GM18505 (cell line): Measurements from ENCODE around the gene NEK11.

ENCODE experiments used
- ATAC-seq: cut with Tn5 transposase; IDR thresholded peaks from one replicate; pipeline ENCODE4 v1.9.1; 2021; ENCODE audit not compliant: unreplicated experiment
- POLR2A ChIP-seq: IDR thresholded peaks from 4 replicates; pipeline ENCODE4 v1.6.1; 2011; ENCODE audit warnings: borderline replicate concordance; ENCODE audit not compliant: insufficient read depth, insufficient read length; ENCODE audit errors: extremely low read depth

NEK11 gene

DNA sequence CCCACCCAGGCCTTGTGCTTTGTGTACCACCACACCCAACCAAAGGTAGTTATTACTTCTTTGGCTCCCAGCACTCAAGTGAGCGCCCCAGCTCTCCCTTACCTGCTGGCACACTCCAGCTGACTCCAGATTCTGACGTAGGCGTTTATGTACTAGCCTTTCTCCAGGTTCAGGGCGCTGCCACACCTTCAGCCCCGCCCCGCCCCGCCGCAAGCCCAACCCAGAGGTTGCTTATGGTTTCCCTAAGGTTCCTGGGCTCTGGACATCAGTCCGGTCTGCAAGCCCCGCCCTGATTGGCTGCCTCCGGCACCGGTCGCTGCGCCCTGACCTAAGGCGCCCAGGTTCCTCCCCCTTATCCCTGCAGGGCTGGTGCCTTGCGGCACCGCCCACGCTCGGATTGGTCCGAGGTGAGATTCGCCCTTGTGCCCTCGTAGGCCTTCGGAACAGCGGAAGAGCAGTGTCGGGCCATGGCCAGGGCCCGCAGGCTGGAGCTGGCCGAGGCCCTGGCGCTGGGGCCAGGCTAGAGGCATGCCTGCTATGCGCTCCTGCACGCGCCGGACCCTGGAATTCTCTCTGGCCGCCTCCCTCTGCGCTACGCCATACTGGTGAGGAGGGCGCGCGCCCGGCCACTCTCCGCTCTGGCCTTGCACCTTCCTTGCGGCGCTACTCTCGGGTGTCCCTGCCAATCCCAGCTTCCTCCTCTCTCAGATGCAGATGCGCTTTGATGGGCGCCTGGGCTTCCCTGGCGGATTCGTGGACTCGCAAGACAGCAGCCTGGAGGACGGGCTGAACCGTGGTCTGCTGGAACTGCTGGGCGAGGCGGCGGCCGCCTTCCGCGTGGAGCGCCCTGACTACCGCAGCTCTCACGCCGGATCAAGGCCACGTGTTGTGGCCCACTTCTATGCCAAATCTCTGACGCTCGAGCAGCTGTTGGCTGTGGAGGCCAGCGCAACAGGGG, 335.1 kb downstream of the NEK11 start:
- peak; percentile 51 for TF ChIP-seq POLR2A
- ATAC-seq = peak; percentile 96

DNA sequence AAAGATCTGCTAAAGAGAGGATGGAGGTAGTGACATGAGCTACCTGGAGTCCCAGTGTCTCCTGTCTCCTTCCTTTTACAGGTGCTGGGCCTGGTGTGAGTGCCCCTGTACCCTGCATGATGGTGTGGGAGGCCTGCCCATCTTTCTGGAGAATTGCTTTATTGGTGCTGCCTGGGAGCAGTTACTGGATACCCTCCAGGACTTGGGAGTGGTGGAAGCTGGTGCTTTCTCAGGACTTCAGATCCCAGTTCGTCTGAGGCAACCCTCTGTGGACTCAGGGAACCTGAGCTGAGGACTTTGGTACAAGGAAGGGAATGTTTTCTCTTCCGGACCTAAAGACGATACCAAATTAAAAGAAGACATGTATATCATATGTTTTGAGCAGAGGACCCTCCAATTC, 336.6 kb downstream of the NEK11 start:
- no peak for TF ChIP-seq POLR2A
- no peak for ATAC-seq

DNA sequence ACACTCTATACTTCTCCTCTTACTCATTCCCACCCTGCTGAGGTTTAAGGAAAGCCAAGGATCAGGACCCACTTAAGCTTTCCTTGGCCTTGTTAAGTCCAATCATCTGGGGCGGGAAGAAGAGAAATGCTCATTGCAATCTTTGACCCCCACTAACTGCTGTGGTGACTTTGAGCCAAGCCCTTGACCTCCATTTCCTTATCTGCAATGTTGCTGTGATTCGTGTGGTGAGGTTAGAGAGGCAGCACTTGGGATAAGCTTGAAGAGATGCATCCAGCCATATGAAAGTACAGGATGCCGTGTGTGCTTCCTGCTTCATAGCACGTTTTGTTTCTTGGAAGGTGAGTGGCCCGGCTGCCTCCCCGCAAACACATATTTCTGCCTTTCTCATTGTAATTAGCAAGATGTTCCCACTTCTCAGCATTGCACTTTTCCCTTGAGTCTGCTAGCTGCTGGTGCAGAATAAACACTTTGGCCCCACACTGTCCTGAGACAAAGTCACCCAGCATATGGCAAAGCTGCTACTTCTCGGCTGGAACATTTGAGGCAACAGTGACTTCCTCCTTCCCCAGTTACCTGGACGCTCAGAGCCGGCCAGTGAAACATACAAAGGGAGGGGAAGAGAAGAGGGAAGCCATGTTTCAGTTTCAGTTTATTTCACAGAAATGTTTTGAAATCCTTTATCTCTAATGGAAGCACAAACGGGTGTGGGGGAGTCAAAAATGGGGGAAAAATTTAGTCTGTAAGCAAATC, 344.4 kb downstream of the NEK11 start:
- TF ChIP-seq POLR2A = no peak
- ATAC-seq = no peak

DNA sequence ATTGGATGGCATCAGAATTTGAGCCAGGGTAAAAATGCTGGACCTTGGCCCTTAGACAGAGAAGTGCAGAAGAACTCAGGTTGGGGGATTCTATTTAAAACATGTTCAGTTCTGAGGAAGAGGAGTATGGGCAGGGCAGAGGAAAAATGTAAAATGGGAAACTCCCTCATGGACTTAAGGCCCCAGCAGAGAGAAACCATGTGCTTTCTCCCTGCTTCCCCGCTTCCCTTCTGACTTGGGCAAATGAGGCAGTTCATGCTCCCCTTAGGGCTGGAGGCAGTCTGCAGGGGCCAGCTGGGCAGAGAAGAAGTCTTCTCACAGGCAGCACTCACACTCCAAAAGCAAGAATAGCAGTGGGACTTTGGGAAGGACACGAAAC, 345.0 kb downstream of the NEK11 start:
- no peak for TF ChIP-seq POLR2A
- no peak for ATAC-seq

DNA sequence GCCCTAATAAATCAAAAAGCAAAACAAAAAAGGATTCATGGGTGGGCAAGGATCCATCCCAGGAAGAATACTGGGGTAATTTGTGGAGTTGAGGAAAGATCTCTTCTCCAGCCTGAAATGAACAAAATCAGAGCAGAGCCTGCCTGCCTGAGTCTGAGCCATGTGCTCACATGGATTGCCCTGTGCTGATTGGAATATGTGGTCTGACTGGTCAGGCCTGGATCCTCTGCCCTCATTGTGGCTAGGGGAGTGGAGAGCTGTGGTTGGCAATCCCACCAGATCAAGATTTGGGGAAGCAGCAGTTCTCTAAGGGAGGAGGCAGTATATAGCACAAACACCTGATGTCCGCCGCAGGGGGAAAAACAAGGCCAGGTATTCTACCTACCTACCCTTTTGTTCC, 348.1 kb downstream of the NEK11 start:
- no peak for TF ChIP-seq POLR2A
- ATAC-seq = no peak

DNA sequence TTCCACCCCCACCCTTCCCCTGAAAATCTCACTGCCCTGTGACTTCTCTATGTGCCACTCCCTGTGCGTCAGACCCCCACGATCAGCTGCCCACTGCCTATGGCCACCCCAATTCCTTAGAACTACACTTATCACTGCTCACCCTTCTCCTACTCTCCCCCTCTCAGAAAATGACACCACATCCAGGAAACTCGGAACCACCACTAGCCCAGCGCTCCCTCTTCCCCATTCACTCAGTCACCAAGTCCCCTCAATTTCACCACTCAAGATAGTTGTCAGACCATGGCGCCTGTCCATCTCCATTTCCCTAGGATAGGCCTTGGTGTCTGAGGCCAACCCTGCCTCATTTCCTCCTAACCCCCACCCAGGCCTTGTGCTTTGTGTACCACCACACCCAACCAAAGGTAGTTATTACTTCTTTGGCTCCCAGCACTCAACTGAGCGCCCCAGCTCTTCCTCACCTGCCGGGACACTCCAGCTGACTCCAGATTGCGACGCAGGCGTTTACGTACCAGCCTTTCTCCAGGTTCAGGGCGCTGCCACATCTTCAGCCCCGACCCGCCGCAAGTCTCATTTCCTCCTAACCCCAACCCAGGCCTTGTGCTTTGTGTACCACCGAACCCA, 354.3 kb downstream of the NEK11 start:
- ATAC-seq = peak; percentile 21

DNA sequence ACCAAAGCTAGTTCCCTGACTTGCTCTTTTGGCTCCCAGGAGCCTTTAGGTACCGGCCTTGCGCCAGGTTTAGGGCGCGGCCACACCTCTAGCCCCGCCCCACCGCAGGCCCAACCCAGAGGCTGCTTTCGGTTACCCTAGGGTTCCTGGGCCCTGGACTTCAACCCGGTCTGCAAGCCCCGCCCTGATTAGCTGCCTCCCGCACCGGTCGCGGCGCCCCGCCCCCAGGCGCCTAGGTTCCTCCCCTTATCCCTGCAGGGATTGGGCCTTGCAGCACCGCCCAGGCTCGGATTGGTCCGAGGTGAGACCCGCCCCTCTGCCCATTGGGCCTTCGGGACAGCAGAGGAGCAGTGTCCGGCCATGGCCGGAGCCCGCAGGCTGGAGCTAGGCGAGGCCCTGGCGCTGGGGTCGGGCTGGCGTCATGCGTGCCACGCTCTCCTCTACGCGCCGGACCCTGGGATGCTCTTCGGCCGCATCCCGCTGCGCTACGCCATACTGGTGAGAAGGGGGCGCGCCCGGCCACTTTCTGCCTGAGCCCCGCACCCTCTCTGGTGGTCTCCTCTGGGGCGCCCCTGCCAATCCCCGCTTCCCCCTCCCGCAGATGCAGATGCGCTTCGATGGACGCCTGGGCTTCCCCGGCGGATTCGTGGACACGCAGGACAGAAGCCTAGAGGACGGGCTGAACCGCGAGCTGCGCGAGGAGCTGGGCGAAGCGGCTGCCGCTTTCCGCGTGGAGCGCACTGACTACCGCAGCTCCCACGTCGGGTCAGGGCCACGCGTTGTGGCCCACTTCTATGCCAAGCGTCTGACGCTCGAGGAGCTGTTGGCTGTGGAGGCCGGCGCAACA, 355.0 kb downstream of the NEK11 start, which contains the start of gene NUDT16:
Gene NUDT16, plus strand, starts transcription at position 330 of the 847 bp plus-strand sequence. Its CDS starts 31 bp downstream, at position 361.
- ATAC-seq = peak; percentile 99
- TF ChIP-seq POLR2A = peak; percentile 87

DNA sequence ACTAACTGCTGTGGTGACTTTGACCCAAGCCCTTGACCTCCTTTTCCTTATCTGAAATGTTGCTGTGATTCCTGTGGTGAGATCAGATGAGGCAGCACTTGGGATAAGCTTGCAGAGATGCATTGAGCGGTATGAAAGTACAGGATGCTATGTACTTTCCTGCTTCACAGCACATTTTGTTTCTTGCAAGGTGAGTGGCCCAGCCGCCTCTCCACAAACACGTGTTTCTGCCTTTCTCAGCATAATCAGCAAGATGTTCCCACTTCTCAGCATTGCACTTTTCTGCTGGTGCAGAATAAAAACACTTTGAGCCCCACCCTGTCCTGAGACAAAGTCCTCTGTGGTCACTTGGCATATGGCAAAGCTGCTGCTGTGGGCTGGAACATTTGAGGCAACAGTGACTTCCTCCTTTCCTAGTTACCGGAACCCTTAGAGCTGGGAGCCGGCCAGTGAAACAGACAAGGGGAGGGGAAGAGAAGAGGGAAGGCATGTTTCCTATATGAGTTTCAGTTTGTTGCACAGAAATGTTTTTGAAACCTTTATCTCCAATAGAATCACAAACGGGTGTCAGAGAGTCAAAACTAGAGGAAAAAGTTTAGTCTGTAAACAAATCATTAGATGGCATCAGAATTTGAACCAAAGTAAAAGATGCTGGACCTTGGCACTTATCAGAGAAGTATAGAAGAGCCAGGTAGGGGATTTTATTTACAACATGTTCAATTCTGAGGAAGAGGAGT, 359.9 kb downstream of the NEK11 start:
- ATAC-seq = no peak
- TF ChIP-seq POLR2A = no peak

DNA sequence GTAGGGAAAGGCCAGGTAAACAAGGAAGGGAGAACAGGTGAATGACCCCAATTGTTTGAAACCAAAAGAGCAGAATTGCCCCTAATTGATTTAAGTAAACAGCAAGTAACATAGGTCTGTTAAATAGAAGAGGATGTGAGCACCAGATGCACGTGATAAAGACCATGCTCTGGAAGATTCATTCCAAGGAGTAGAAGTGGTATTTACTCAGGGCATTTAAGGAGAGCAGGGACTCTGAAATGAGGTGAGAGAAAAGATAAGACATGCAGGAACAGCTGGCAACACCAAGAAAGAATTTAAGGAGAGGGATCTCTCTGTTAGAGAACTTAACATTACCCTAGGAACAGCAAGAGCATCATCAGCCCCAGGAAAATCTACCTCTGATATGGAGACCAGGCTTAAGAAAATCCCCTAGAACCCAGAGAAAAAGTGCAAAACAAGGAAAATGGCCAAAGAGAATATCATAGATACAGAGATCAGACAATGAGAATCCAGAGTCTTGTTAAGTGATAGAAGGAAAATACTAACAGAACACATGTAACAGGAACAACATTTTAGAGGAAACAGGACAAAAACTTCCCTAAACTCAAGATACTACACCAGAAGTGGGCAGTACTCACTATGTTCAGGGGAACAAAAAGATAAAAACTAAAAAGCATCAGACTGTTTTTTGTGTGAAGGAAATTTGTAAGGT, 361.3 kb downstream of the NEK11 start:
- no peak for ATAC-seq
- no peak for TF ChIP-seq POLR2A

DNA sequence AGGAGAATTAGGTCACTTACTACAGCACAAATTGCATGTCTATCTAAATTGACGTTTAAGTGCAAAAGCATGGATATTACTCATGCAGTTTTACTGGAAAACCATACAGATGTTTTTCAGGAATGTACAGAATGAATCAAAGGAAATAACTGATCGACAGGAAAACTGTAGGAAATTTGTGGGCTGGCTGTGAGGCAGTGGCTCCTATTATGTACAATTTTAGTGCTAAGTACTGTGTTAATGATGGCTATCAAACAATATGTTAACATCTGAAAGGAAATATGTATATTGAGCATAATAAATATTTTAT, 361.8 kb downstream of the NEK11 start:
- no peak for TF ChIP-seq POLR2A
- ATAC-seq = no peak

DNA sequence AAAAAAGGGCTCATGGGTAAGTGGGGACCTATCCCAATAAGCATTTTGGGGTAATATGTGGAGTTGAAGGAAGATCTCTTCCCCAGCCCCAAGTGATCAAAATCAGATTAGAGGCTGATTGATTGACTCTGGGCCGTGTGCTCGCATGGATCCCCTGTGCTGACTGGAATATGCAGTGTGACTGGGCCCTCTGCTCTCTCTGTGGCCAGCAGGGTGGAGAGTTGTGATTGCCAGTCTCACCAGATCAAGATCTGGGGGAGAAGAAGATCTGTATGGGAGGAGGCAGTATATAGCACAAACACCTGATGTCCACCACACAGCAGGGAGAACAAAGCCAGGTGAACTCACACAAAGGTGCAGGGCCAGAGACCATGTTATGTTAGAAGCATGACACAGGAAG, 363.7 kb downstream of the NEK11 start:
- TF ChIP-seq POLR2A = no peak
- no peak for ATAC-seq

DNA sequence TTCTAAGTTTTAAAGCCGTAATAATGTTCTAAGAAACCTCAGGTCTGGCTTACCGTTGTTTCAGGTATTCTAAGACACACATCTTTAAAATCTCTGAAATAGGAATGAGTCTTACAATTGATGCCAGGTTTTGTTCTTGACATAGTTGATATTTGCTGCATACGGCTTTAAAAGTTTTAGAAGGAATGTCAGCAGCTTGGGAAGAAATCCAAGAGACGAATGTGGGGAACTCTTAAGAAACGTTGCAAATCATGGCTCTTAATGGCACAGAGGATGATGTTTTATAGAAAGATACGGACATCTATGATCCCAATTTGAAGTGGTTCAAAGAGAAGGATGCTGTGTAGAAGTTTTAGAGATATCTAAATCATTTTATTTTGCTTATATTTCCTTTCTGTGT, 366.4 kb downstream of the NEK11 start:
- no peak for TF ChIP-seq POLR2A
- ATAC-seq = no peak
